ENCODE measurements around the gene CHSY3. TPM values are rescaled to one million over a fixed set of nuclear protein-coding genes. Genes with fewer than 3 reads are reported as not detected.

CHSY3 gene
- total RNA-seq, 4 donors from 2014 or later: 0.77 to 22.1 (median 2.8) TPM; not detected in 1

DNA sequence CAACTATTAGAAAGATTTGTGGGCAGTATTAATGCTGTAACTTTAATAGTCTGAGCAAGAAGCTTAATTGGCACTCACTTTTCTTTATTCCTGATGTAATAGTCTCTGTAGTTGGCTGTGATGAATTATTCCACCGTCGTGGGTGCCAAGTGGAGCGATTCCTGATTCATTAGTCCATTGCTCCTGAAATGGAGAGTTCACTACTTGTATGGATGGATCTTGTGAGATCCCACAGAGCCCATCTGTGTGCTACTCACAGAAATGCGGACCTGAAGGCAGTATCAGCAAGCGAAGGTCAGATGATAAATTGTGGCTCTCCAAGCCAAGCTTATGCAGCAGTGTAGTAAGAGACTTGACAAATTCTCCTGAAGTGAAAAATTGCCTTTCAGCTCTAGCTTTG is 212.2 kb downstream of the CHSY3 start:
- Histone ChIP-seq H3K36me3 (no peaks in the 10 kb centered on the region), H3K4me1 (no peaks in the 10 kb centered on the region), H3K9me3 (no peaks in the 10 kb centered on the region), H3K27ac (no peak overlapping the region), H3K27me3 (no peaks in the 10 kb centered on the region), H3K4me3 (no peak overlapping the region)
- intact Hi-C loops (cut with DNase I; ENCODE audit: low total_unique reads): no loop called here
- DNase-seq: peak in 1 of 2 donors; percentile 14
- TF ChIP-seq POLR2A (IDR thresholded peaks at IDR 0.05): no peak
- TF ChIP-seq, protein P1, sequence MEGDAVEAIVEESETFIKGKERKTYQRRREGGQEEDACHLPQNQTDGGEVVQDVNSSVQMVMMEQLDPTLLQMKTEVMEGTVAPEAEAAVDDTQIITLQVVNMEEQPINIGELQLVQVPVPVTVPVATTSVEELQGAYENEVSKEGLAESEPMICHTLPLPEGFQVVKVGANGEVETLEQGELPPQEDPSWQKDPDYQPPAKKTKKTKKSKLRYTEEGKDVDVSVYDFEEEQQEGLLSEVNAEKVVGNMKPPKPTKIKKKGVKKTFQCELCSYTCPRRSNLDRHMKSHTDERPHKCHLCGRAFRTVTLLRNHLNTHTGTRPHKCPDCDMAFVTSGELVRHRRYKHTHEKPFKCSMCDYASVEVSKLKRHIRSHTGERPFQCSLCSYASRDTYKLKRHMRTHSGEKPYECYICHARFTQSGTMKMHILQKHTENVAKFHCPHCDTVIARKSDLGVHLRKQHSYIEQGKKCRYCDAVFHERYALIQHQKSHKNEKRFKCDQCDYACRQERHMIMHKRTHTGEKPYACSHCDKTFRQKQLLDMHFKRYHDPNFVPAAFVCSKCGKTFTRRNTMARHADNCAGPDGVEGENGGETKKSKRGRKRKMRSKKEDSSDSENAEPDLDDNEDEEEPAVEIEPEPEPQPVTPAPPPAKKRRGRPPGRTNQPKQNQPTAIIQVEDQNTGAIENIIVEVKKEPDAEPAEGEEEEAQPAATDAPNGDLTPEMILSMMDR (IDR thresholded peaks at IDR 0.05): no peak

DNA sequence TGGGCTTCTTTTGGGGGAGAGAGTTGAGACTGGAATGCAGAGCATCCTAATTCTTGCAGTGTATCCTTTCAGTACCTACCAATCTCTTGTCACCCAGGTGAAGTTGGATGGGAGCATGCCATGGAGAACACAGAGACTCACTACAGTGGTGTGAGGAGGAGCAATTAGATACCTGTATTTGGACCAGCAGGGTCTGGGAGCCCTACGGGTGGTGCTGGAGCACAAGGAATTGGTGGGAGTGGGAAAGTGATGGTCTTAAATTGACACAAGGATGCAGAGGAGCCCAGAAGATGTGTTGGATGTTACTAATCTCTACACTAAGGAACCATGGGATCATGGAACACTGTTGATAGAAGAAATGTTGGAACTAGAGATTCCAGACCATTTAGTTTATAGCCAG is 212.7 kb downstream of the CHSY3 start:
- no peak for DNase-seq
- Histone ChIP-seq H3K4me1 (no peaks in the 10 kb centered on the region), H3K36me3 (no peaks in the 10 kb centered on the region), H3K4me3 (no peak overlapping the region), H3K9me3 (no peaks in the 10 kb centered on the region), H3K27me3 (no peaks in the 10 kb centered on the region), H3K27ac (no peak overlapping the region)
- TF ChIP-seq POLR2A (IDR thresholded peaks at IDR 0.05): no peak
- TF ChIP-seq, protein P1 (IDR thresholded peaks at IDR 0.05): no peak
- intact Hi-C loops (cut with DNase I; ENCODE audit: low total_unique reads): no loop called here

DNA sequence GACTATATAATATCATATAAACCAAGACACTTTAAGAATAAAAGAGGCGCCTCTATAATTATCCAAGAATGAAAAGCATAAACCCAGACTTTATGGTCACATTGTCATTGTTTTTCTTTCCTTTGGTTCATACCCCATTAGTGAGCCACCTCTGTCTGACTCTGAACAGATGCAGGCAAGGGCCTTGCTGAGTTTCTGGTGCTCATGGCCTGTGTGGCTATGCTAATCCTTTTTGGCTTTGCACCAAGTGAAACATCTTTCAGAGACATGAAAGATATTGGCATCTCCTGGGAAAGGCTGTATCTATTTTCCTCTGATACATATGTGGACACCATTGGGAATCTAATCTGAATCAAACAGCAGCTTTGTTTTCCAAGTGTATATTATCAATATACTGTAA is 222.5 kb downstream of the CHSY3 start:
- Histone ChIP-seq H3K9me3 (no peaks in the 10 kb centered on the region), H3K4me1 (no peaks in the 10 kb centered on the region), H3K27me3 (no peaks in the 10 kb centered on the region), H3K36me3 (no peaks in the 10 kb centered on the region), H3K27ac (no peak overlapping the region), H3K4me3 (no peak overlapping the region)
- no peak for DNase-seq
- intact Hi-C loops (cut with DNase I; ENCODE audit: low total_unique reads): no loop called here
- TF ChIP-seq POLR2A (IDR thresholded peaks at IDR 0.05): no peak
- TF ChIP-seq, protein P1 (IDR thresholded peaks at IDR 0.05): no peak

DNA sequence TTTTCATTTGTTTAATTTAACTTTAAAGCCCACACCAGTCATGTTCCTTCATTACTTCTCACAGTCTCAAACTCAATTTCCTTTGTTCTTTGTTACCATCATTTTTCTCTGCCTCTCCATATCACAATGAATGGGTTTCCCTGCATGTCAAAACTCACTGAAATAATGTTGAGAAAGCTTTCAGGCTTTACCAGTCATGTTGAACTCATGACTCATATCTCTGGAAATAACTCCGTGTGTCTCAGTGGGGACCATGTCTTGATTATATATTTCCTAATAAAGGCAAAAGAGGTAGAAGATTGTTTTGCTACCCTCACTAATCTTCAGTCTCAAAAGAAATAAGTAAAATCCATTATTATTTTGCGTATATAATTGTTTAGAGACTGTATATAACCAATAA is 231.2 kb downstream of the CHSY3 start:
- TF ChIP-seq, protein P1 (IDR thresholded peaks at IDR 0.05): no peak
- no peak for TF ChIP-seq POLR2A (IDR thresholded peaks at IDR 0.05)
- H3K27me3 ChIP-seq: no peaks in the 10 kb centered on the region
- H3K27ac ChIP-seq: peak overlapping the region; percentile 27 to 29
- no peaks in the 10 kb centered on the region for H3K4me1 ChIP-seq
- intact Hi-C loops (cut with DNase I; ENCODE audit: low total_unique reads): no loop called here
- no peaks in the 10 kb centered on the region for H3K9me3 ChIP-seq
- H3K4me3 ChIP-seq: no peak overlapping the region
- no peaks in the 10 kb centered on the region for H3K36me3 ChIP-seq
- DNase-seq: no peak

DNA sequence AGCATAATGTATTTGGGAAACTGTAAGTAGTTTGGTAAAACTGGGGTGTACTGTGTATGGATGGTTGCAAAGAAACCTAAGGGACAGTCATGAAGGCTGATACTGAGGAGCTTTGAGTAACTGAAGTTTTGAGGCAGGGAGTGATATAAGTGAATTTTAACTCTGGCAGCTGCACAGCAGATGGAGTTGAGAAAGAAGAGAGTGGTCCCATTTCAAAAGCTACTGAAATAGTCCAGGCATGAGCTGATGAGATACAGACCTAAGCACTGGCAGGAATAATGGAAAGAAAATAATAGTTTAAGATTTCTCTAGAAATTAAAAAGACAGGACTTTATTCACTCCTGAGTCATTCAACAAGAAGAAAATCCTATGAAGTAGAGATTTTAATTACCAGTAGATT is 232.0 kb downstream of the CHSY3 start:
- intact Hi-C loops (cut with DNase I; ENCODE audit: low total_unique reads): no loop called here
- DNase-seq: no peak
- Histone ChIP-seq H3K36me3 (no peaks in the 10 kb centered on the region), H3K27me3 (no peaks in the 10 kb centered on the region), H3K4me1 (no peaks in the 10 kb centered on the region), H3K9me3 (no peaks in the 10 kb centered on the region), H3K27ac (peak overlapping the region; percentile 27 to 29), H3K4me3 (no peak overlapping the region)
- no peak for TF ChIP-seq POLR2A (IDR thresholded peaks at IDR 0.05)
- TF ChIP-seq, protein P1 (IDR thresholded peaks at IDR 0.05): no peak
